AG09319 (cell line): ENCODE measurements around the gene HOXD12.

Source experiments
- DNase-seq: peaks from one replicate; pipeline ENCODE4 v3.0.0-alpha.2; 2010; ENCODE audit warnings: low read depth; ENCODE audit errors: extremely low read depth
- TF ChIP-seq, protein P1 (sequence below): IDR thresholded peaks from 2 replicates; pipeline ENCODE4 v1.5.1; 2011; ENCODE audit warnings: low read depth, mild to moderate bottlenecking, inconsistent platforms, low read length, moderate library complexity

HOXD12 gene

DNA sequence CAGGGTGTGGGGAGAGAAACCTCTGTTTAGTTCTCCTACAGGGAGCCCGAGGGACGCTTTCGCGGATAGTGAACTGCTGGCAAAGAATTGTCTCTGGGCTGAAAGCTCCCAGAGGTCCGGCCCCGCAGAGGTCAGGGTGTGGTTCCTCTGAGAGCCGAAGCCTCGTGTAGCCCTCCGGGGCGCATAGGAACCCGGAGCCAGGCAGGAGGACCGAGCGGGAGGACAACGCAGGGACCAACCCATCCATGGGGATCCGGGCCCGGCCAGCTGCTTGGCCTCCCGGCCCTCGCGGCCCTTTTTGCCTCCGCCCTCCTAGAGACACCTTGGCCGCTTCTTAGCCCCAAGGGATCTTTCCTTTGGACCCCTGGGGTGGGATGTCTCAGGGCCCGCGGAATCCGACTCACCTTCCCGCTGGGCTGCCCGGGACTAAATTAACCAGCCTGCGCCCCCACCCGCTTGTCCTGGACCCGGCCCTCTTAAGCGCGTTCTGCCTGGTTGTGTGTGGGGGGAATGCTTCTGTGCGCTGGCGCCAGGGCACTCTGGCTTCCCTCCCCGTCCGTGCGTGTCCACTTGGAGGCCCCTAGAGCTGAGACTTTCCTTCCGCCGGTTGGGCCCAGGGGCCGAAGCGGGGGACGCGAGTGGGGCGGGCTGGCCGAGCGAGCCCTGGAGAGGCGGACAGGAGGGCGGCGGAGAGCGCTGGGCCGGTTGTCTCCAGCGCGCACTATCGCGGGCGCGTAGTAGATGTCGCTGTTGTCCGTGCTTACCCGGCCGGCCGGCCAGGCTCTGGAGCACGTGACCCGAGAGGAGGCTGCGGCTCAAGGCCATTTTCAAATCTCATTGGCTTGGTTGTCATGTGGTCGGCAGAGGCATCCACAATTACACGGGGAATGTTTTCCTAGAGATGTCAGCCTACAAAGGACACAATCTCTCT lies 16.6 kb downstream of the HOXD12 start, which contains the start of gene HOXD10:
HOXD10 (plus strand) TSS at position 896 of the 931 bp plus-strand sequence. CDS start 56 bp downstream, outside the sequence.
- no peak for DNase-seq
- TF ChIP-seq, protein P1, sequence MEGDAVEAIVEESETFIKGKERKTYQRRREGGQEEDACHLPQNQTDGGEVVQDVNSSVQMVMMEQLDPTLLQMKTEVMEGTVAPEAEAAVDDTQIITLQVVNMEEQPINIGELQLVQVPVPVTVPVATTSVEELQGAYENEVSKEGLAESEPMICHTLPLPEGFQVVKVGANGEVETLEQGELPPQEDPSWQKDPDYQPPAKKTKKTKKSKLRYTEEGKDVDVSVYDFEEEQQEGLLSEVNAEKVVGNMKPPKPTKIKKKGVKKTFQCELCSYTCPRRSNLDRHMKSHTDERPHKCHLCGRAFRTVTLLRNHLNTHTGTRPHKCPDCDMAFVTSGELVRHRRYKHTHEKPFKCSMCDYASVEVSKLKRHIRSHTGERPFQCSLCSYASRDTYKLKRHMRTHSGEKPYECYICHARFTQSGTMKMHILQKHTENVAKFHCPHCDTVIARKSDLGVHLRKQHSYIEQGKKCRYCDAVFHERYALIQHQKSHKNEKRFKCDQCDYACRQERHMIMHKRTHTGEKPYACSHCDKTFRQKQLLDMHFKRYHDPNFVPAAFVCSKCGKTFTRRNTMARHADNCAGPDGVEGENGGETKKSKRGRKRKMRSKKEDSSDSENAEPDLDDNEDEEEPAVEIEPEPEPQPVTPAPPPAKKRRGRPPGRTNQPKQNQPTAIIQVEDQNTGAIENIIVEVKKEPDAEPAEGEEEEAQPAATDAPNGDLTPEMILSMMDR: no peak

DNA sequence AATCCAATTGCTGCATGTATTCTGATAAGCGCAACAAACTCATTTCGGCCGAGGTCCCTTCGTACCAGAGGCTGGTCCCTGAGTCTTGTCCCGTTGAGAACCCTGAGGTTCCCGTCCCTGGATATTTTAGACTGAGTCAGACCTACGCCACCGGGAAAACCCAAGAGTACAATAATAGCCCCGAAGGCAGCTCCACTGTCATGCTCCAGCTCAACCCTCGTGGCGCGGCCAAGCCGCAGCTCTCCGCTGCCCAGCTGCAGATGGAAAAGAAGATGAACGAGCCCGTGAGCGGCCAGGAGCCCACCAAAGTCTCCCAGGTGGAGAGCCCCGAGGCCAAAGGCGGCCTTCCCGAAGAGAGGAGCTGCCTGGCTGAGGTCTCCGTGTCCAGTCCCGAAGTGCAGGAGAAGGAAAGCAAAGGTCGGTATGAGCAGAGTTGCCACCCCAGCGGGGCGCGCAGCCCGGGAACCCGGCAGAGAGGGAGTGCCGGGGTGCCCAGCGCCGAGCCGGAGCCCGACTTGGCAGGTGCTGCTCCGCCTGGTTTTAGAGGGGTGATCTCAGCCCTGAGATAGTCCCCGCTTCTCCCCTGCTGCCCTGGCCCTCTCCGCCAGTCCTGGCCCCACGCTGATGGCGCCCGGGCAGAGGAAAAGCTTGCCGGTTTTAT lies 17.7 kb downstream of the HOXD12 start:
- TF ChIP-seq, protein P1: no peak
- DNase-seq: no peak

DNA sequence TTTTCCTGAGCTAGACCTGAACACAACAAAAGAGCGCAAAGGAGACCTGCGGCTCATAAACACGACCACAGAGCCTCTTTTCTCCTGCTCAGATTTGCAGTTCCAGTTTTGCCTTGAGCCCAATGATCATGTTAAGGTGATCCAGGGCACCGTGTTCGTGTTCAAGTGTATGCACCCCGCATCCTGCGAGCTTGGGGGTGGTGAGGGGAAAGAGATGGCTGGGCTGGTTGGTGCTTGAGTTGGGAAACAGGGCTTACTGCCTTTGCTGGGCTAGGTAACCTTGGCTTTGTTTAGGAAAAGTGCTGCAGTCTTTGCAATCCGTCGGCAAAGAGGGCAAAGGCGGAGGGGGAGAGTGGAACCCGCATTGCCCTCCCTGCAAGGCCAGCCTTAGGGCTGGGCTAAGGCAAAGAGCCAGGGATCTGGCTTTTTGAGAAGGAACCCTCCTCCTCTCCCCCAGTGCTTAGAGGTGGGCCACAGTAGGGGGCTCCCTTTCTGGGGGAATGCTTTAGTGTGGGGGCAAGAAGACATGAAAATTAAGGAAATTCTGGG lies 18.3 kb downstream of the HOXD12 start:
- no peak for DNase-seq
- TF ChIP-seq, protein P1: no peak

DNA sequence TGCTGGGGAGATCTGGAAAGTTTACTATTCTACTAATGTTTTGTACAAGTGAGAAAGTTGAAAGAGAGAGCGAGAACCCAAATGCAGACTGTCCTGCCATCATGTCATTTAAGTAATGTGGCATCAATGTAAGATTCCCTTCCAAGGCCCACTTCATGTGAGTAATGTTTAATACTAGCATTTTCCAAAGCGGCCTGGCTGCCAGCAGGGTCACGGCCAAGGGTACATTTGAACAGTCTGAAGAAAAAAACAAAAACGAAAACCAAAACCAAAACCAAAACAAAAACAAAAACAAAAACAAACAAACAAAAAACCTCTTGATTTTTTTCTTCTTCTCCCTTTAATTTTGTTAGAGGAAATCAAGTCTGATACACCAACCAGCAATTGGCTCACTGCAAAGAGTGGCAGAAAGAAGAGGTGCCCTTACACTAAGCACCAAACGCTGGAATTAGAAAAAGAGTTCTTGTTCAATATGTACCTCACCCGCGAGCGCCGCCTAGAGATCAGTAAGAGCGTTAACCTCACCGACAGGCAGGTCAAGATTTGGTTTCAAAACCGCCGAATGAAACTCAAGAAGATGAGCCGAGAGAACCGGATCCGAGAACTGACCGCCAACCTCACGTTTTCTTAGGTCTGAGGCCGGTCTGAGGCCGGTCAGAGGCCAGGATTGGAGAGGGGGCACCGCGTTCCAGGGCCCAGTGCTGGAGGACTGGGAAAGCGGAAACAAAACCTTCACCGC lies 19.2 kb downstream of the HOXD12 start:
- DNase-seq: no peak
- TF ChIP-seq, protein P1: peak; percentile 24

DNA sequence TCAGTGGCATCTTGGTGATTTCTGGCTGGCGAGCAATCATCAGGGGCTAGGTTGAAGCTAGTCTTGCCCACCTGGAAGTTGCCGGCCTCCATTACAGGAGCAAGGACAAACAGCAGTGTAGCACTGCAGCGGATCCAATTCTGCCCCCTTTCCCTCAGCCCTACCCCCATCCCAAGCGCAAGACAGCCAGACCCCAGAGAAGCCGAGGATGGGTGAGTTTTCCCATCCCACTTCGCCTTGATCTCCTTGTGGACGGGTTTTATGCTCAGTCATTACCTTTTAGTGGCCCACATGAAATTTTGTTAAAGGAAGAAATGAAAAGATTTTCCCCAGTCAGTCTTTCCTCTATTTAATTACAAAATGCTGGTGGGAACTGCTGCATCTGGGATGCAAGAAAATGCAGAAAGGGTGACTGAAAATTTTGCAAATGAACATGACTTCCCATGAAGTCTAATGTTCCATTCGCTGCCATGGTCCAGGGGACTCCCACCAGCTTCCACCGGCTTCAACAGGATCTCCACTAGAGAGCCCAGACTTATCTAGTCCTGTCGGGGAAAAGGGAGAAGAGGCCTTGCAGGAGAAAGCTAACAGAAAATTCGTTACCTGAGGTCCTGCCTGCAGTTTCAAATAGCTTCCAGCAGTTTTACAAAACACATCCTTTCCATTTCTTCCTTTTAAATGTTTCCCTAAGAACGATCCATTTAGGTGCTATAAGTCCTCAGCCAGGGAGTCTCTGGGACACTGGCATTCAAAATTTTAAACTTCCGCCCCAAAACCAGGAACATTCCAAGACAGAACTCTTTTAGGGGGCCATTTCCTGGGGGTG lies 21.0 kb downstream of the HOXD12 start:
- TF ChIP-seq, protein P1: no peak
- DNase-seq: no peak

DNA sequence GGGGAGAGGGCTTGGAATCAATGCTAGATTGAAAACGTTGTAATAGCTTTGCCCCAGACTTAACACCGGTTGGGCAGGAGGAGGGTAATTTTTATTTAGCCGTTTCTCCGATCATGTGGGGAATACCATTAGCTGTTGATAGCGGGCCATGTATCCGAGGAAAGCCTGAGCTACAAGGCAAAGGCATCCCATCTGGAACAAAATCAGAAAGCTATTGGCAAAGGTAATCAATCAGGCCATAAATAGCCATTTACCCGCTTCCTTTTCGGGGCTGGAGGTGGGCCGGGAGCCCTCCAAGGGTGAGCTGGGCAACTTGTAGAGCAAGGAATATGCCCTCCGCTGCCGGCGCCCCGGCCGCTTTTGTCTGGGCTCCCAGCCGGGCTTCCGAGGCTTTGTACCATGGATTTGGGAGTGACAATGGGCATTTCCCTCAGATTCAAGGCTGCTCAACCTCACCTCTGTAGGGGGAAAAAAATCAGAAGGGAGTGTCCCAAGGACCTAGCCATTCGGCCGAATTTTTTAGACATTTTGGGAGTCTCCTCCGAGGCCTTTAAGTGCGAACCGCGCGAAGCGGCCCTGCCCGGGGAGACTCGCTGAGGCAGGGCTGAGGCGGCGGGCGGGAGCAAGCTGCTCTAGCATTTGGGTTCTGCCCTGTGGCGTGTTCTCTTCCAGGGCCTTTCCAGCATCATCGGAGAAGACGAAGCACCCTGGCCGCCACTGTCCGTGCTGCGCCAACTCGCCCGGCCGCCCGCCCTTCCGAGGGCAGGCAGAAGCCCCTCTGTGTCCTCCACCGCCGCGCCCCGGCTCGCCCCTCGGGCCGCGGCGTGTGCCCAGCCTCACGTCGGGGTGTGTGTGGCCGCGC lies 21.8 kb downstream of the HOXD12 start:
- TF ChIP-seq, protein P1: no peak
- no peak for DNase-seq
